Measurements from ENCODE around the gene GOLGA8M.
"Not testable (repeated sequence)": the region's sequence is repeated elsewhere in the genome, so short reads cannot be mapped to it uniquely, and the experiment has no call there.

GRCh38 chr15:28728061-28728460 is 15.8 kb upstream of the GOLGA8M start:
- TF ChIP-seq, protein P1, sequence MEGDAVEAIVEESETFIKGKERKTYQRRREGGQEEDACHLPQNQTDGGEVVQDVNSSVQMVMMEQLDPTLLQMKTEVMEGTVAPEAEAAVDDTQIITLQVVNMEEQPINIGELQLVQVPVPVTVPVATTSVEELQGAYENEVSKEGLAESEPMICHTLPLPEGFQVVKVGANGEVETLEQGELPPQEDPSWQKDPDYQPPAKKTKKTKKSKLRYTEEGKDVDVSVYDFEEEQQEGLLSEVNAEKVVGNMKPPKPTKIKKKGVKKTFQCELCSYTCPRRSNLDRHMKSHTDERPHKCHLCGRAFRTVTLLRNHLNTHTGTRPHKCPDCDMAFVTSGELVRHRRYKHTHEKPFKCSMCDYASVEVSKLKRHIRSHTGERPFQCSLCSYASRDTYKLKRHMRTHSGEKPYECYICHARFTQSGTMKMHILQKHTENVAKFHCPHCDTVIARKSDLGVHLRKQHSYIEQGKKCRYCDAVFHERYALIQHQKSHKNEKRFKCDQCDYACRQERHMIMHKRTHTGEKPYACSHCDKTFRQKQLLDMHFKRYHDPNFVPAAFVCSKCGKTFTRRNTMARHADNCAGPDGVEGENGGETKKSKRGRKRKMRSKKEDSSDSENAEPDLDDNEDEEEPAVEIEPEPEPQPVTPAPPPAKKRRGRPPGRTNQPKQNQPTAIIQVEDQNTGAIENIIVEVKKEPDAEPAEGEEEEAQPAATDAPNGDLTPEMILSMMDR (IDR thresholded peaks at IDR 0.05), result peak in 4 of 6 experiments; percentile 27 to 51 (median 44)
- TF ChIP-seq POLR2A (IDR thresholded peaks at IDR 0.05), result not testable (repeated sequence)

All from thyroid gland (tissue), 4 donors.